Hepatocyte (in vitro differentiated cells): Measurements from ENCODE around the gene SUPT20HL1. TPM values are rescaled to one million over a fixed set of nuclear protein-coding genes. Genes with fewer than 3 reads are reported as not detected.
"Not testable (repeated sequence)": the region's sequence is repeated elsewhere in the genome, so short reads cannot be mapped to it uniquely, and the experiment has no call there.

Experiments used
- DNase-seq: peaks from one replicate; pipeline ENCODE4 v3.0.0-alpha.2; 2016; ENCODE audit warnings: low spot score
- H2AFZ ChIP-seq: fragments of 200-600 bp; sonication (generic); 2 replicates; pipeline ENCODE4 v1.6.0; 2016; ENCODE audit warnings: antibody characterized with exemption, mild to moderate bottlenecking
- H3K27ac ChIP-seq: fragments of 200-600 bp; sonication (generic); 2 replicates; pipeline ENCODE4 v1.5.1; 2016; ENCODE audit warnings: mild to moderate bottlenecking
- H3K27me3 ChIP-seq: fragments of 200-600 bp; sonication (generic); 2 replicates; pipeline ENCODE4 v1.6.1; 2016
- H3K36me3 ChIP-seq: fragments of 200-600 bp; sonication (generic); replicated peaks from 2 replicates; pipeline ENCODE4 v1.5.1; 2016; ENCODE audit warnings: low read depth; ENCODE audit not compliant: insufficient read depth
- H3K4me1 ChIP-seq: fragments of 200-600 bp; sonication (generic); 2 replicates; pipeline ENCODE4 v1.5.1; 2016; ENCODE audit warnings: mild to moderate bottlenecking, moderate library complexity; ENCODE audit not compliant: insufficient read depth
- H3K4me2 ChIP-seq: fragments of 200-600 bp; sonication (generic); 2 replicates; pipeline ENCODE4 v1.6.0; 2016
- H3K4me3 ChIP-seq: fragments of 200-600 bp; sonication (generic); 2 replicates; pipeline ENCODE4 v1.5.1; 2016; ENCODE audit warnings: mild to moderate bottlenecking
- H3K79me2 ChIP-seq: fragments of 200-600 bp; sonication (generic); 2 replicates; pipeline ENCODE4 v1.6.0; 2017; ENCODE audit warnings: mild to moderate bottlenecking
- H3K9me2 ChIP-seq: fragments of 200-600 bp; sonication (generic); replicated peaks from 2 replicates; pipeline ENCODE4 v1.6.0; 2017; ENCODE audit warnings: mild to moderate bottlenecking; ENCODE audit not compliant: insufficient read depth
- H3K9me3 ChIP-seq: fragments of 200-600 bp; sonication (generic); 2 replicates; pipeline ENCODE4 v1.5.1; 2016; ENCODE audit warnings: low read depth, mild to moderate bottlenecking
- H4K20me1 ChIP-seq: fragments of 200-600 bp; sonication (generic); 2 replicates; pipeline ENCODE4 v1.6.0; 2016; ENCODE audit warnings: mild to moderate bottlenecking; ENCODE audit not compliant: insufficient read depth, poor library complexity, severe bottlenecking
- EZH2 ChIP-seq: fragments of 200-600 bp; sonication (generic); IDR thresholded peaks from 2 replicates; pipeline ENCODE4 v1.6.1; 2016; ENCODE audit warnings: antibody characterized with exemption, mild to moderate bottlenecking, borderline replicate concordance
- EZH2phosphoT487 ChIP-seq: fragments of 200-600 bp; sonication (generic); IDR thresholded peaks from one replicate; pipeline ENCODE4 v1.6.1; 2018; ENCODE audit warnings: antibody characterized with exemption, mild to moderate bottlenecking, low read depth, moderate library complexity; ENCODE audit not compliant: unreplicated experiment, severe bottlenecking
- WGBS: methylation state at CpG from one replicate; pipeline ENCODE4 v1.1.6; 2016; ENCODE audit warnings: low lambda C conversion rate; ENCODE audit errors: missing lambda C conversion rate; 5-methylcytosine and 5-hydroxymethylcytosine counted together
- polyA plus RNA-seq: library from polyadenylated mRNA; unstranded; fragments of >200 nt; fragmentation: Nextera tagmentation; extraction: Ambion mirVana; gene quantifications from 2 replicates; pipeline ENCODE4 v1.2.1, GENCODE V29; 2016
- total RNA-seq: library from RNA; depleted of rRNA; stranded (reverse); fragments of >200 nt; gene quantifications from 2 replicates; pipeline ENCODE4 v1.2.3, GENCODE V29; 2014
- TF ChIP-seq, protein P1 (sequence below): fragments of 200-600 bp; sonication (generic); IDR thresholded peaks from 2 replicates; pipeline ENCODE4 v1.5.1; 2016; ENCODE audit warnings: antibody characterized with exemption, mild to moderate bottlenecking; ENCODE audit not compliant: poor library complexity

The SUPT20HL1 gene
- total and polyA plus RNA-seq, 2 experiments from 2014 or later = 0.07 TPM; not detected in 1

DNA sequence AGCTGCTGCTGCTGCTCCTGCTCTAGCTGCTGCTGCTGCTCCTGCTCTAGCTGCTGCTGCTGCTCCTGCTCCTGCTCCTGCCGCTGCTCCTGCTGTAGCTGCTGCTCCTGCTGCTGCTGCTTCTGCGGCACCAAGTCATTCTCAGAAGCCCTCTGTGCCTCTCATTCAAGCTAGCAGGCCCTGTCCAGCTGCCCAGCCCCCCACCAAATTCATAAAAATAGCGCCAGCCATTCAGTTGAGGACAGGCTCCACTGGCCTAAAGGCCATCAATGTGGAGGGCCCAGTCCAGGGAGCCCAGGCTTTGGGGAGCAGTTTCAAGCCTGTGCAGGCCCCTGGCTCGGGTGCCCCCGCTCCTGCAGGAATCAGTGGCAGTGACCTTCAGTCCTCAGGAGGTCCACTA lies 3.9 kb downstream of the SUPT20HL1 start:
- no peak for TF ChIP-seq EZH2
- TF ChIP-seq, protein P1, sequence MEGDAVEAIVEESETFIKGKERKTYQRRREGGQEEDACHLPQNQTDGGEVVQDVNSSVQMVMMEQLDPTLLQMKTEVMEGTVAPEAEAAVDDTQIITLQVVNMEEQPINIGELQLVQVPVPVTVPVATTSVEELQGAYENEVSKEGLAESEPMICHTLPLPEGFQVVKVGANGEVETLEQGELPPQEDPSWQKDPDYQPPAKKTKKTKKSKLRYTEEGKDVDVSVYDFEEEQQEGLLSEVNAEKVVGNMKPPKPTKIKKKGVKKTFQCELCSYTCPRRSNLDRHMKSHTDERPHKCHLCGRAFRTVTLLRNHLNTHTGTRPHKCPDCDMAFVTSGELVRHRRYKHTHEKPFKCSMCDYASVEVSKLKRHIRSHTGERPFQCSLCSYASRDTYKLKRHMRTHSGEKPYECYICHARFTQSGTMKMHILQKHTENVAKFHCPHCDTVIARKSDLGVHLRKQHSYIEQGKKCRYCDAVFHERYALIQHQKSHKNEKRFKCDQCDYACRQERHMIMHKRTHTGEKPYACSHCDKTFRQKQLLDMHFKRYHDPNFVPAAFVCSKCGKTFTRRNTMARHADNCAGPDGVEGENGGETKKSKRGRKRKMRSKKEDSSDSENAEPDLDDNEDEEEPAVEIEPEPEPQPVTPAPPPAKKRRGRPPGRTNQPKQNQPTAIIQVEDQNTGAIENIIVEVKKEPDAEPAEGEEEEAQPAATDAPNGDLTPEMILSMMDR = no peak
- no peak for TF ChIP-seq EZH2phosphoT487
- H3K4me1 ChIP-seq = no peaks in the 10 kb centered on the region
- H3K36me3 ChIP-seq = no peaks in the 10 kb centered on the region
- H3K9me3 ChIP-seq = no peaks in the 10 kb centered on the region
- 87% methylated on average over 5 of the region's 5 CpGs for WGBS
- H3K27me3 ChIP-seq = no peaks in the 10 kb centered on the region
- H4K20me1 ChIP-seq = no peaks in the 10 kb centered on the region
- no peaks in the 10 kb centered on the region for H3K79me2 ChIP-seq
- H3K4me3 ChIP-seq = no peak overlapping the region
- H3K27ac ChIP-seq = no peak overlapping the region
- DNase-seq = no peak
- no peak overlapping the region for H3K4me2 ChIP-seq
- no peaks in the 10 kb centered on the region for H3K9me2 ChIP-seq
- no peak overlapping the region for H2AFZ ChIP-seq

DNA sequence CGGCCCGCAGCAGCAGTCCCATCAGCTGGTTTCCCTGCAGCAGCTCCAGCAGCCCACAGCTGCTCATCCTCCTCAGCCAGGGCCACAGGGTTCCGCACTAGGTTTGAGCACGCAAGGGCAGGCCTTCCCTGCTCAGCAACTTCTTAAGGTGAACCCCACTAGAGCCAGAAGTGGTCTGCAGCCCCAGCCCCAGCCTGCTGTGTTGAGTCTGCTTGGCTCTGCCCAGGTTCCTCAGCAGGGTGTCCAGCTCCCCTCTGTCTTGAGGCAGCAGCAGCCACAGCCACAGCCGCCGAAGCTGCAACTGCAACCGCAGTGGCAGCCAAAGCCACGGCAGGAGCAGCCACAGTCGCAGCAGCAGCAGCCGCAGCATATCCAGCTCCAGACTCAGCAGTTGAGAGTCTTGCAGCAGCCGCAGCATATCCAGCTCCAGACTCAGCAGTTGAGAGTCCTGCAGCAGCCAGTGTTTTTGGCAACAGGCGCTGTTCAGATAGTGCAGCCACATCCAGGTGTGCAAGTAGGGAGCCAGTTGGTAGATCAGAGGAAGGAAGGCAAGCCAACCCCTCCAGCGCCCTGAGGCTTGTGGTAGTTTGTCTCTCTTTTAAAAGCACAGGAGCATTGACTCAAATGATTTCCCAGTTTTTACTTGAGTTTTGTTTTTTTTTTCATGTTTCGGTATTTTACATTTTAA lies 4.6 kb downstream of the SUPT20HL1 start:
- H3K9me3 ChIP-seq = no peaks in the 10 kb centered on the region
- 91% methylated on average over 14 of the region's 14 CpGs for WGBS
- TF ChIP-seq EZH2 = no peak
- TF ChIP-seq, protein P1 = no peak
- TF ChIP-seq EZH2phosphoT487 = no peak

DNA sequence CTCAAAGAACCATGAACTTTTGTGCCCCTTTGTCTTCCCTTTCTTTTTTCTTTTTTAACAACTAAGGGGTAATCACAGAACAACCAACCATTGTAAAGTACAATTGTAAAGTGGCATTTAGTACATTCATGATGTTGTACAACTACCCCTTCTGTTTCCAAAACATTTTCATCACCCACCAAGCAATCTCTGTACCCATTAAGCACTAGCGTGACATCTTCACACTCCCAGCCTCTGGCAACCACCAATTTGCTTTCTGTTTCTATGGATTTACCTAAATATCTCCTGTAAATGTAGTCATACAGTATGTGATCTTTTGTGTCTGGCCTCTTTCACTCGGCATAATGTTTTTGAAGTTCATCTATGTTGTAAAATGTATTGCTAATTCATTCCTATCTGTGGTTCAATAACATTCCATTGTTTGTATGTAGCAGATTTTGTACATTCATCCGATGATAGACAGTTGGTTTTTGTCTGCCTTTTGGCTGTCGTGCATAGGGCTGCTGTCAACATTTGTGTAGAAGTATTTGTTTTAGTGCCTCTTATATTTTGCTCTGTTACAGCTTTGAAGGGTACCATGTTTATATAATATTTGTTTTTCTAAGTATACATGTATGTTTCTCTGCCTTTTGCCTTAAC lies 6.4 kb downstream of the SUPT20HL1 start:
- WGBS = 85% methylated on average over 4 of the region's 4 CpGs
- not testable (repeated sequence) for DNase-seq, H3K4me3 ChIP-seq, H3K4me2 ChIP-seq, H2AFZ ChIP-seq, H4K20me1 ChIP-seq, H3K9me3 ChIP-seq, H3K4me1 ChIP-seq, H3K27ac ChIP-seq, H3K36me3 ChIP-seq, H3K79me2 ChIP-seq, H3K9me2 ChIP-seq
- H3K27me3 ChIP-seq = peaks cover 10% of the 10 kb centered on the region

More for the DNA sequence above, 4.6 kb downstream of the SUPT20HL1 start:
- no peak for DNase-seq
- Histone ChIP-seq H3K27ac (no peak overlapping the region), H3K36me3 (no peaks in the 10 kb centered on the region), H3K4me3 (no peak overlapping the region), H3K4me1 (no peaks in the 10 kb centered on the region), H4K20me1 (no peaks in the 10 kb centered on the region), H3K27me3 (no peaks in the 10 kb centered on the region), H2AFZ (no peak overlapping the region), H3K4me2 (no peak overlapping the region), H3K9me2 (no peaks in the 10 kb centered on the region), H3K79me2 (no peaks in the 10 kb centered on the region)

DNA sequence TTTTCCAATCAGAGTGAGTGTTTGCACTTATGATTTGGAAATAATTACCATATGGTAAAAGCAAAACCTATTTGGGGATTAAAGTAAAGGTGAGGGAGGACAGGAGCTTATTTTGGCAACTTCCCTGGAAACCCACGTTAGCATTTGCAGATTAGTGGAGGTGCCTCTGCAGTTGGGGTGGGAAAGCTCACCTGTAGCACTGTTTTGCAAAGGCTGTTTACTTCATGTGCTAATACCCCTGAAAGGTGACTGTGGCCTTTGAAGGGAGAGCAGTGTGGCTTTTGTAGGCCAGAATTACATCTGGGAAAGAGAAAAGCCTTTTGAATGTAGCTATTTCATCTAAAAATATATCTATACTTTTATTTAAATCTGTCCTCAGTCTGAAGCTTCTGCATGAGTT lies 9.4 kb downstream of the SUPT20HL1 start:
- no peaks in the 10 kb centered on the region for H4K20me1 ChIP-seq
- DNase-seq = no peak
- H3K4me2 ChIP-seq = no peak overlapping the region
- no peaks in the 10 kb centered on the region for H3K36me3 ChIP-seq
- peaks cover 3% of the 10 kb centered on the region for H3K4me1 ChIP-seq
- no peak overlapping the region for H3K27ac ChIP-seq
- no peak overlapping the region for H2AFZ ChIP-seq
- H3K79me2 ChIP-seq = no peaks in the 10 kb centered on the region
- TF ChIP-seq, protein P1 = no peak
- no peak for TF ChIP-seq EZH2phosphoT487
- no peak for TF ChIP-seq EZH2
- H3K9me3 ChIP-seq = no peaks in the 10 kb centered on the region
- no peaks in the 10 kb centered on the region for H3K9me2 ChIP-seq
- H3K4me3 ChIP-seq = no peak overlapping the region
- H3K27me3 ChIP-seq = peaks cover 10% of the 10 kb centered on the region
- WGBS = 37% methylated on average over 1 of the region's 1 CpG
